WTC11 (cell line): ENCODE results near the gene MOB1B. TPM values are rescaled to one million over a fixed set of nuclear protein-coding genes. Genes with fewer than 3 reads are reported as not detected.

Experiments
- ATAC-seq: fragments of 200-7000 bp; cut with Tn5 transposase; 2 replicates; pipeline ENCODE4 v1.10.0; 2021; ENCODE audit warnings: mild to moderate bottlenecking, moderate library complexity
- CTCF ChIA-PET: fragments of 300-600 bp; sonication (Branson Sonifier 250); formaldehyde crosslinking; loops from one replicate; lab custom pipeline; 2021; ENCODE audit warnings: antibody characterized with exemption; lab: Charles Lee
- POLR2A ChIA-PET: fragments of 350-600 bp; sonication (Branson Sonifier 250); formaldehyde crosslinking; loops from one replicate; lab custom pipeline; 2021; ENCODE audit warnings: antibody characterized with exemption; lab: Charles Lee
- DNase-seq: peaks from one replicate; pipeline ENCODE4 v3.0.0; 2021; ENCODE audit warnings: low spot score
- H3K27ac Mint-ChIP-seq: 2 replicates; pipeline ENCODE4 v1.8.0; 2021; ENCODE audit warnings: mixed read lengths
- H3K27me3 Mint-ChIP-seq: 2 replicates; pipeline ENCODE4 v1.8.0; 2021; ENCODE audit warnings: low read depth, mild to moderate bottlenecking, moderate library complexity, mixed read lengths
- H3K36me3 Mint-ChIP-seq: 2 replicates; pipeline ENCODE4 v1.8.0; 2021; ENCODE audit warnings: mixed read lengths
- H3K4me1 Mint-ChIP-seq: 2 replicates; pipeline ENCODE4 v1.8.0; 2022; ENCODE audit warnings: mixed read lengths
- H3K4me3 Mint-ChIP-seq: 2 replicates; pipeline ENCODE4 v1.8.0; 2021; ENCODE audit warnings: mild to moderate bottlenecking, moderate library complexity, mixed read lengths
- H3K9me3 Mint-ChIP-seq: 2 replicates; pipeline ENCODE4 v1.8.0; 2021; ENCODE audit warnings: mixed read lengths
- ATF2 ChIP-seq: sonication (generic); formaldehyde crosslinking; IDR thresholded peaks from 2 replicates; pipeline ENCODE4 v1.8.1; 2022; ENCODE audit warnings: low read depth, missing genetic modification reagents, borderline replicate concordance
- ATF3 ChIP-seq: sonication (generic); formaldehyde crosslinking; conservative IDR thresholded peaks from 2 replicates; pipeline ENCODE4 v1.8.1; 2022; ENCODE audit warnings: mild to moderate bottlenecking, missing genetic modification reagents
- CBFB ChIP-seq: sonication (generic); formaldehyde crosslinking; IDR thresholded peaks from 2 replicates; pipeline ENCODE4 v1.8.1; 2022; ENCODE audit warnings: mild to moderate bottlenecking, low read depth, missing genetic modification reagents
- E2F1 ChIP-seq: sonication (generic); formaldehyde crosslinking; IDR thresholded peaks from 2 replicates; pipeline ENCODE4 v1.8.0; 2022; ENCODE audit warnings: mild to moderate bottlenecking, missing genetic modification reagents
- ELF4 ChIP-seq: sonication (generic); formaldehyde crosslinking; IDR thresholded peaks from 2 replicates; pipeline ENCODE4 v1.8.1; 2022; ENCODE audit warnings: low read depth, mild to moderate bottlenecking, moderate library complexity, missing genetic modification reagents
- ERG ChIP-seq: fragments of 250-450 bp; sonication (Bioruptor Pico); IDR thresholded peaks from 2 replicates; pipeline ENCODE4 v1.8.0; 2021; ENCODE audit warnings: mild to moderate bottlenecking
- JAZF1 ChIP-seq: fragments of 250-450 bp; sonication (Bioruptor Pico); IDR thresholded peaks from 2 replicates; pipeline ENCODE4 v1.9.0; 2021; ENCODE audit warnings: moderate library complexity, mild to moderate bottlenecking, inconsistent platforms
- MAX ChIP-seq: sonication (generic); formaldehyde crosslinking; IDR thresholded peaks from 2 replicates; pipeline ENCODE4 v1.8.0; 2022; ENCODE audit warnings: mild to moderate bottlenecking, missing genetic modification reagents
- MLX ChIP-seq: sonication (generic); formaldehyde crosslinking; IDR thresholded peaks from 2 replicates; pipeline ENCODE4 v1.8.1; 2023; ENCODE audit warnings: mild to moderate bottlenecking, missing genetic modification reagents, moderate library complexity
- NFATC4 ChIP-seq: fragments of 250-450 bp; sonication (Bioruptor Pico); IDR thresholded peaks from 2 replicates; pipeline ENCODE4 v1.9.0; 2021; ENCODE audit warnings: mild to moderate bottlenecking
- NFYB ChIP-seq: sonication (generic); formaldehyde crosslinking; conservative IDR thresholded peaks from 2 replicates; pipeline ENCODE4 v1.8.0; 2022; ENCODE audit warnings: low read depth, missing genetic modification reagents
- NR1H2 ChIP-seq: sonication (generic); formaldehyde crosslinking; IDR thresholded peaks from 2 replicates; pipeline ENCODE4 v1.9.0; 2021; ENCODE audit warnings: mild to moderate bottlenecking, moderate library complexity, missing genetic modification reagents
- PRRX2 ChIP-seq: fragments of 250-450 bp; sonication (Bioruptor Pico); IDR thresholded peaks from 2 replicates; pipeline ENCODE4 v1.8.0; 2021; ENCODE audit warnings: mild to moderate bottlenecking
- TCF7 ChIP-seq: sonication (generic); formaldehyde crosslinking; IDR thresholded peaks from 2 replicates; pipeline ENCODE4 v1.8.0; 2022; ENCODE audit warnings: mild to moderate bottlenecking, low read depth, missing genetic modification reagents, moderate library complexity
- USF1 ChIP-seq: sonication (generic); formaldehyde crosslinking; IDR thresholded peaks from 2 replicates; pipeline ENCODE4 v1.8.0; 2022; ENCODE audit warnings: mild to moderate bottlenecking, missing genetic modification reagents
- ZNF121 ChIP-seq: sonication (generic); formaldehyde crosslinking; IDR thresholded peaks from 2 replicates; pipeline ENCODE4 v1.8.0; 2023; ENCODE audit warnings: missing genetic modification reagents
- ZNF138 ChIP-seq: sonication (generic); formaldehyde crosslinking; conservative IDR thresholded peaks from 2 replicates; pipeline ENCODE4 v1.8.1; 2022; ENCODE audit warnings: mild to moderate bottlenecking, moderate library complexity, missing genetic modification reagents
- ZNF232 ChIP-seq: sonication (generic); formaldehyde crosslinking; IDR thresholded peaks from 2 replicates; pipeline ENCODE4 v1.8.0; 2022; ENCODE audit warnings: mild to moderate bottlenecking, missing genetic modification reagents
- ZNF532 ChIP-seq: fragments of 250-450 bp; sonication (Bioruptor Pico); IDR thresholded peaks from 2 replicates; pipeline ENCODE4 v1.9.0; 2021; ENCODE audit warnings: mild to moderate bottlenecking, borderline replicate concordance
- total RNA-seq: library from RNA; stranded (reverse); gene quantifications from 3 replicates; pipeline ENCODE4 v1.2.3, GENCODE V29; 2021

Gene MOB1B
- total RNA-seq, 1 experiment from 2014 or later = 28.0 TPM

GRCh38 chr4:70979445-70980008 lies 77.4 kb downstream of the MOB1B start:
- ATAC-seq = no peak
- Mint-ChIP-seq H3K36me3 (peaks cover 17% of the 10 kb centered on the region), H3K4me1 (peaks cover 4% of the 10 kb centered on the region; the same call in 1 of the 2 replicates), H3K27me3 (no peaks in the 10 kb centered on the region), H3K4me3 (no peak overlapping the region), H3K27ac (no peak overlapping the region), H3K9me3 (no peaks in the 10 kb centered on the region)
- TF ChIP-seq ZNF138 (CRISPR knock-in tag) (no peak), NR1H2 (no peak), ERG (CRISPR knock-in tag) (no peak), USF1 (CRISPR knock-in tag) (no peak), MAX (CRISPR knock-in tag) (no peak), ZNF532 (CRISPR knock-in tag) (no peak), MLX (CRISPR knock-in tag) (no peak), NFATC4 (CRISPR knock-in tag) (no peak), TCF7 (CRISPR knock-in tag) (no peak), ELF4 (no peak)
- ChIA-PET POLR2A (no interaction called here), CTCF (no interaction called here)
- DNase-seq = no peak

GRCh38 chr4:70980196-70980595 lies 78.0 kb downstream of the MOB1B start:
- no peaks in the 10 kb centered on the region for H3K27me3 Mint-ChIP-seq
- CTCF ChIA-PET = no interaction called here
- DNase-seq (no peak), ATAC-seq (no peak)
- peaks cover 14% of the 10 kb centered on the region; the same call in 1 of the 2 replicates for H3K36me3 Mint-ChIP-seq
- no peak overlapping the region for H3K4me3 Mint-ChIP-seq
- peaks cover 4% of the 10 kb centered on the region; the same call in 1 of the 2 replicates for H3K4me1 Mint-ChIP-seq
- no peaks in the 10 kb centered on the region for H3K9me3 Mint-ChIP-seq
- POLR2A ChIA-PET = no interaction called here
- H3K27ac Mint-ChIP-seq = no peak overlapping the region
- TF ChIP-seq ATF3 (no peak), ZNF121 (CRISPR knock-in tag) (no peak), ATF2 (no peak), ZNF232 (no peak), USF1 (CRISPR knock-in tag) (no peak), NR1H2 (no peak), JAZF1 (CRISPR knock-in tag) (no peak), PRRX2 (CRISPR knock-in tag) (no peak), CBFB (CRISPR knock-in tag) (no peak), NFYB (CRISPR knock-in tag) (no peak), E2F1 (CRISPR knock-in tag) (no peak), ZNF532 (CRISPR knock-in tag) (no peak)
